Cortex of kidney (tissue), 1 donor: Measurements from ENCODE around the gene DDX47.
"Not testable (repeated sequence)": the region's sequence is repeated elsewhere in the genome, so short reads cannot be mapped to it uniquely, and the experiment has no call there.

ENCODE experiments used
- DNase-seq: peaks from one replicate; lab custom pipeline; 2025; lab: John Stamatoyannopoulos, UW

Gene DDX47

GRCh38 chr12:12823300-12823699 is 10.2 kb downstream of the DDX47 start:
- no peak for DNase-seq

- DNase-seq, result no peak
Observed at GRCh38 chr12:12823811-12824210, 10.7 kb downstream of the DDX47 start.

- DNase-seq, result no peak
Observed at GRCh38 chr12:12835378-12836146, 22.4 kb downstream of the DDX47 start.

- DNase-seq, result no peak
Observed at GRCh38 chr12:12836571-12836970, 23.4 kb downstream of the DDX47 start.

GRCh38 chr12:12837025-12837812 is 24.1 kb downstream of the DDX47 start:
- DNase-seq, result no peak

- DNase-seq, result no peak
Observed at GRCh38 chr12:12837813-12838153, 24.6 kb downstream of the DDX47 start.

GRCh38 chr12:12839003-12839395 is 25.9 kb downstream of the DDX47 start:
- no peak for DNase-seq

GRCh38 chr12:12839439-12839838 is 26.3 kb downstream of the DDX47 start:
- not testable (repeated sequence) for DNase-seq

- DNase-seq, result no peak
Observed at GRCh38 chr12:12839873-12840579, 26.9 kb downstream of the DDX47 start.

- no peak for DNase-seq
Observed at GRCh38 chr12:12840580-12840899, 27.4 kb downstream of the DDX47 start.

- DNase-seq, result not testable (repeated sequence)
Observed at GRCh38 chr12:12841428-12841827, 28.3 kb downstream of the DDX47 start.

GRCh38 chr12:12845794-12846243 is 32.7 kb downstream of the DDX47 start:
- DNase-seq, result no peak

GRCh38 chr12:12846780-12847179 is 33.6 kb downstream of the DDX47 start:
- not testable (repeated sequence) for DNase-seq

GRCh38 chr12:12853435-12853834 is 40.3 kb downstream of the DDX47 start:
- no peak for DNase-seq

GRCh38 chr12:12859690-12860089 is 46.5 kb downstream of the DDX47 start:
- no peak for DNase-seq

GRCh38 chr12:12864243-12864642 is 51.1 kb downstream of the DDX47 start:
- no peak for DNase-seq

- DNase-seq, result no peak
Observed at GRCh38 chr12:12868477-12869235, 55.5 kb downstream of the DDX47 start.

- no peak for DNase-seq
Observed at GRCh38 chr12:12870465-12870864, 57.3 kb downstream of the DDX47 start.

GRCh38 chr12:12871587-12872138 is 58.5 kb downstream of the DDX47 start:
- DNase-seq, result no peak

- no peak for DNase-seq
Observed at GRCh38 chr12:12872139-12872933, 59.2 kb downstream of the DDX47 start.

- DNase-seq, result no peak
Observed at GRCh38 chr12:12872934-12873275, 59.8 kb downstream of the DDX47 start.
